ENCODE measurements around the gene ZFR. TPM values are rescaled to one million over a fixed set of nuclear protein-coding genes. Genes with fewer than 3 reads are reported as not detected.
A peak's percentile ranks its signal among the peaks of the same experiment; 100 is the strongest.

Gene ZFR
- 10 to 100 TPM; 66.1 to 69.4 TPM for total RNA-seq

- H3K9me3 Mint-ChIP-seq = peaks cover 2% of the 10 kb centered on the region
Observed at GRCh38 chr5:32444431-32445286, at the start of gene ZFR. Gene ZFR (minus strand): TSS chr5:32444740. CDS start chr5:32444658, 82 bp downstream.

GRCh38 chr5:32490972-32491557 lies 46.5 kb upstream of the ZFR start:
- H3K27me3 Mint-ChIP-seq = no peaks in the 10 kb centered on the region
- no peak overlapping the region for H3K4me3 Mint-ChIP-seq
- no peak for DNase-seq
- no peaks in the 10 kb centered on the region for H3K4me1 Mint-ChIP-seq
- H3K27ac Mint-ChIP-seq = no peak overlapping the region
- no peaks in the 10 kb centered on the region for H3K9me3 Mint-ChIP-seq
- H3K36me3 Mint-ChIP-seq = no peaks in the 10 kb centered on the region

More at GRCh38 chr5:32444431-32445286, at the start of gene ZFR:
- Mint-ChIP-seq H3K36me3 (peaks cover 25% of the 10 kb centered on the region), H3K4me1 (peaks cover 28% of the 10 kb centered on the region), H3K27ac (peak within 1 kb of the TSS; percentile 92), H3K27me3 (peaks cover 8% of the 10 kb centered on the region), H3K4me3 (peak within 1 kb of the TSS; percentile 99)
- peak; percentile 96 for DNase-seq

- no peak overlapping the region for H3K4me3 Mint-ChIP-seq
- no peaks in the 10 kb centered on the region for H3K36me3 Mint-ChIP-seq
- no peak overlapping the region for H3K27ac Mint-ChIP-seq
- no peaks in the 10 kb centered on the region for H3K27me3 Mint-ChIP-seq
- no peaks in the 10 kb centered on the region for H3K4me1 Mint-ChIP-seq
- DNase-seq = peak; percentile 60
- H3K9me3 Mint-ChIP-seq = no peaks in the 10 kb centered on the region
Observed at GRCh38 chr5:32489791-32490562, 45.4 kb upstream of the ZFR start.

DNA sequence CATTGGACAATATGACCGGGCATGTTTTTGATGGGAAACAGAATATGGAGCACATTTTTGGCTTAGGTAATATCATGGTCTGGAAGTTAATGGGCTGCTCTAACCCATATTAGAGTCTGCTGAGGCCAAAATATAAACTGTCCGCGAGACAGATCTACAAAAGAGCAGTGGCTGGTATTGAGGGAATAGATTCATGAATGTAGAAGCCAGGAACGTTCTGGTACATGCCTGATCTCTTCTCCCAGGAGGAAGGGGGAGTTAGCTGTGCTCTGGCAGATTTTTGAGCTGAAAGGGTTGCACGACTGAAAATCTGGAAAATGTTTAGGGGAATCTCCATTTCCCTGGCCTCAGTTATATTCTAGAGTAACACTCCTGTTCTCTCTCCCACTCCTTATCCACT lies 42.9 kb upstream of the ZFR start:
- no peak overlapping the region for H3K4me3 Mint-ChIP-seq
- no peaks in the 10 kb centered on the region for H3K27me3 Mint-ChIP-seq
- H3K4me1 Mint-ChIP-seq = no peaks in the 10 kb centered on the region
- no peak for DNase-seq
- no peaks in the 10 kb centered on the region for H3K9me3 Mint-ChIP-seq
- no peak overlapping the region for H3K27ac Mint-ChIP-seq
- H3K36me3 Mint-ChIP-seq = no peaks in the 10 kb centered on the region

DNA sequence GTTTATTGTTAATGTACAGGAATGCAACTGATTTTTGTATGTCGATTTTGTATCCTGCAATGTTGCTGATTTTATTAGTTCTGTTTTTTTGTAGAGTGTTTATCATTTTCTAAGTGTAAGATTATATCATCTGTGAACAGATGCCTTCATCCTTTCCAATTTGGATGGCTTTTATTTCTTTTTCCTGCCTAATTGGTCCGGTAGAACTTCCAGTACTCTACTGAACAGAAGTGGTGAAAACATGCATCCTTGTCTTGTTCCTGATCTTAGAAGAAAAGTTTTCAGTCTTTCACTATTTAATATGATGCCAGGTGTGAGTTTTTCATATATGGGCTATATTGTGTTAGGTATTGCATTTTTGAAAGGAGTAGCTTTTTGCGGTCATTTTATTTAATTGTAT lies 42.5 kb upstream of the ZFR start:
- no peaks in the 10 kb centered on the region for H3K9me3 Mint-ChIP-seq
- no peak overlapping the region for H3K4me3 Mint-ChIP-seq
- H3K27ac Mint-ChIP-seq = no peak overlapping the region
- H3K36me3 Mint-ChIP-seq = no peaks in the 10 kb centered on the region
- no peaks in the 10 kb centered on the region for H3K27me3 Mint-ChIP-seq
- DNase-seq = no peak
- H3K4me1 Mint-ChIP-seq = no peaks in the 10 kb centered on the region

DNA sequence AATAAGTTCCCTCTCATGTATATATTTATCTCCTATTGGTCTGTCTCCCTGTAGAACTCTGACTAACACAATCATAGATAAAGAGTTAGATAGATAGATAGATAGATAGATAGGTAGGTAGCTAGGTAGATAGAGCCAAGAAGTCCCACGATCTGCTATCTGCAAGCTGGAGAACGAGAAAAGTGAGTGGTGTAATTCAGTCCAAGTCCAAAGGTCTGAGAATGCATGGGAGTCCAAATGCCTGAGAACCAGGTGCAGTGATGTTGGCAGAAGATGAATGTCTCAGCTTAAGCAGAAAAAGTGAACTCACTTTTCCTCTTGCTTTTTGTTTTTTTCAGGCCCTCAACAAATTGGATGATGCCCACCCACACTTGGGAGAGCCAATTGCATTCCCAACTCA lies 37.7 kb upstream of the ZFR start:
- Mint-ChIP-seq H3K9me3 (no peaks in the 10 kb centered on the region), H3K4me1 (no peaks in the 10 kb centered on the region), H3K4me3 (no peak overlapping the region), H3K27me3 (no peaks in the 10 kb centered on the region), H3K36me3 (no peaks in the 10 kb centered on the region), H3K27ac (no peak overlapping the region)
- DNase-seq = no peak

- H3K36me3 Mint-ChIP-seq = no peaks in the 10 kb centered on the region
- no peak overlapping the region for H3K4me3 Mint-ChIP-seq
- H3K9me3 Mint-ChIP-seq = no peaks in the 10 kb centered on the region
- H3K27ac Mint-ChIP-seq = no peak overlapping the region
- no peaks in the 10 kb centered on the region for H3K4me1 Mint-ChIP-seq
- no peaks in the 10 kb centered on the region for H3K27me3 Mint-ChIP-seq
- DNase-seq = no peak
Observed at GRCh38 chr5:32479096-32479495, 34.6 kb upstream of the ZFR start.

GRCh38 chr5:32476891-32477290 lies 32.4 kb upstream of the ZFR start:
- Mint-ChIP-seq H3K4me1 (no peaks in the 10 kb centered on the region), H3K4me3 (no peak overlapping the region), H3K27me3 (no peaks in the 10 kb centered on the region), H3K9me3 (no peaks in the 10 kb centered on the region), H3K27ac (no peak overlapping the region), H3K36me3 (no peaks in the 10 kb centered on the region)
- DNase-seq = no peak

DNA sequence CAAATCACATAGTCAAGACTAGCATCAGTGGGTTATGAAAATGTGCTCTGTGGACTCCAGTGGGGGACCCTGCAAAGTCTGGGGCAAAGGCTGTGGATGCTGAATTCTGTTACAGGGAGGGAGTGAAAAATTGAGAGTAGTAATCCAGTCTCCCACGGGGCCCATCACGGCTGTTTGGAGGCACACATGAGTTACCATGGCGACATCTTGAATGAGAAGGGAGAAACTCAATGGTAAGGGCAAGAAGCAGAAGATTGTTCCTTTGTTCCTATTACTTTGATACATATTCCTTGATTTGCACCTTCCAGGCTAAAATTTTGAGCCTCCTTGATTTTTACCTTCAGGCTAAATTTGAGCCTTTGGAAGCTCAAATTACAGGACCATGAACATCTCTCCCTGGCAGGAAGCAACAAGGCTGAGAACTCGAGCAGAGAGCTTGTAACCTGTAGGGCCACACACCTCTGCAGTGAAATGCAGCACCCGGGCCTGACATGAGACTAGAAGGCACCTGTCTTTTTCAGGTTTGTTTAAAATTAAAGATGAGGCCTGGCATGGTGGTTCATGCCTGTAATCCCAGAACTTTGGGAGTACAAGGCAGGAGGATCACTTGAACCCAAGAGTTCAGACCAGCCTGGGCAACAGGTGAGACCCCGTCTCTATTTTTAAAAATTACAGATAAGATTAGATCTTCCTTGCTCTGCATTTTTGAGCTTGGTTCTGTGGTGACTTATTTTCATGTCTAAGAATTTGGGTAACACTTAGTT lies 31.0 kb upstream of the ZFR start:
- H3K4me1 Mint-ChIP-seq = no peaks in the 10 kb centered on the region
- H3K36me3 Mint-ChIP-seq = no peaks in the 10 kb centered on the region
- H3K27me3 Mint-ChIP-seq = no peaks in the 10 kb centered on the region
- H3K4me3 Mint-ChIP-seq = no peak overlapping the region
- no peak for DNase-seq
- H3K9me3 Mint-ChIP-seq = no peaks in the 10 kb centered on the region
- H3K27ac Mint-ChIP-seq = no peak overlapping the region

- DNase-seq = no peak
- no peaks in the 10 kb centered on the region for H3K9me3 Mint-ChIP-seq
- no peaks in the 10 kb centered on the region for H3K27me3 Mint-ChIP-seq
- H3K4me3 Mint-ChIP-seq = no peak overlapping the region
- no peak overlapping the region for H3K27ac Mint-ChIP-seq
- H3K36me3 Mint-ChIP-seq = no peaks in the 10 kb centered on the region
- no peaks in the 10 kb centered on the region for H3K4me1 Mint-ChIP-seq
Observed at GRCh38 chr5:32474209-32474854, 29.8 kb upstream of the ZFR start.

DNA sequence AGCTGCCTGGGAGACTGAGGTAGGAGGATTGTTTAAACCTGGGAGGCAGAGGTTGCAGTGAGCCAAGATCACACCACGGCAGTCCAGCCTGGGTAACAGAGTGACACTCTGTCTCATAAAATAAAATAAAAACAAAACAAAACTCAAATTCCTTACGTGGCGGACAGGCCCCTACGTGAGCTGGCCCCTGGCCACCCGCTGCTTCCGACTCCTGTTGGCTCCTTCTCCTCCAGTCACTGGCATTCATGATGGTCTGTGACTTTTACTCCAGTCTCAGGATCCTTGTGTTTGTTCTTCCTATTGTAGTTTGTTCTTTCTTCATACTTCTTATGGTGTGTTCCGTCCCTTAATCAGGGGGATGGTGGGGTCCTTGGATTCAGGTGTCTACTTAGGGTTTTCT lies 28.5 kb upstream of the ZFR start:
- Mint-ChIP-seq H3K36me3 (no peaks in the 10 kb centered on the region), H3K27me3 (no peaks in the 10 kb centered on the region), H3K4me1 (no peaks in the 10 kb centered on the region), H3K9me3 (no peaks in the 10 kb centered on the region), H3K27ac (no peak overlapping the region), H3K4me3 (no peak overlapping the region)
- no peak for DNase-seq

DNA sequence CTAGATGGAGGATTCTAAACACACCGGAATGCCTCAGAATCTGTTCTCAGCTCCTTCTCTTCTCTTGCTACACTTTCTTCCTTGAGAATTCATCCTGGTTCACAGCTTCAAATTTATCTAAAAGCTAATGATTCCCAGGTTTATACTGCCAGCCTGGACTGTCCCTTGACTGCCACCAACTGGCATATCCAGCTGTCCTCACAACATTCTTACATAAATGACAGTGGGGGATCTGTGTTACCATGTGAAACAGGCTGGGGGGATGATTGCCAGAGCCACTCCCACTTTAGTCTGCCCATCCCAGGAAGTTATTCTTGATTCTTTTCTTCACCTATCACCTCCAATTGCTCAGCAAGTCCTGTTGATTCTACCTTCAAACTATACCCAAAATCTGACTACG lies 27.2 kb upstream of the ZFR start:
- no peaks in the 10 kb centered on the region for H3K4me1 Mint-ChIP-seq
- H3K36me3 Mint-ChIP-seq = no peaks in the 10 kb centered on the region
- H3K4me3 Mint-ChIP-seq = no peak overlapping the region
- H3K9me3 Mint-ChIP-seq = no peaks in the 10 kb centered on the region
- no peak for DNase-seq
- H3K27me3 Mint-ChIP-seq = no peaks in the 10 kb centered on the region
- no peak overlapping the region for H3K27ac Mint-ChIP-seq

- Mint-ChIP-seq H3K4me1 (peaks cover 9% of the 10 kb centered on the region), H3K4me3 (no peak overlapping the region), H3K9me3 (no peaks in the 10 kb centered on the region), H3K27me3 (no peaks in the 10 kb centered on the region), H3K27ac (no peak overlapping the region), H3K36me3 (no peaks in the 10 kb centered on the region)
- DNase-seq = no peak
Observed at GRCh38 chr5:32465076-32465475, 20.5 kb upstream of the ZFR start.

GRCh38 chr5:32462618-32463017 lies 18.1 kb upstream of the ZFR start:
- H3K4me3 Mint-ChIP-seq = no peak overlapping the region
- peak; percentile 30 for DNase-seq

More at GRCh38 chr5:32462618-32463017, 18.1 kb upstream of the ZFR start:
- Mint-ChIP-seq H3K27me3 (no peaks in the 10 kb centered on the region), H3K4me1 (peaks cover 9% of the 10 kb centered on the region), H3K36me3 (no peaks in the 10 kb centered on the region), H3K9me3 (no peaks in the 10 kb centered on the region), H3K27ac (peak overlapping the region; percentile 77)

Data from activated naive CD8-positive, alpha-beta T cell treated with anti-CD3 and anti-CD28 coated beads for 36 hours (primary cell).